ENCODE data around the gene GNAI2.
"Not testable (repeated sequence)": the region's sequence is repeated elsewhere in the genome, so short reads cannot be mapped to it uniquely, and the experiment has no call there.

The GNAI2 gene

GRCh38 chr3:50275141-50275995 lies 39.4 kb downstream of the GNAI2 start:
- DNase-seq (ENCODE audit: insufficient read length, low spot score) = no peak
- no peak for FAIRE-seq

GRCh38 chr3:50275996-50276761 lies 40.2 kb downstream of the GNAI2 start:
- DNase-seq (ENCODE audit: insufficient read length, low spot score) = no peak
- no peak for FAIRE-seq

GRCh38 chr3:50276762-50277101 lies 40.7 kb downstream of the GNAI2 start:
- DNase-seq (ENCODE audit: insufficient read length, low spot score) (no peak), FAIRE-seq (no peak)

GRCh38 chr3:50278123-50278879 lies 42.3 kb downstream of the GNAI2 start:
- FAIRE-seq (no peak), DNase-seq (ENCODE audit: insufficient read length, low spot score) (no peak)

GRCh38 chr3:50278880-50279224 lies 42.8 kb downstream of the GNAI2 start, which contains the start of gene LSMEM2:
LSMEM2 (plus strand) TSS chr3:50279087; CDS start chr3:50279114, 27 bp downstream.
- DNase-seq (ENCODE audit: insufficient read length, low spot score) (no peak), FAIRE-seq (no peak)

GRCh38 chr3:50279255-50280016 lies 43.4 kb downstream of the GNAI2 start:
- FAIRE-seq = no peak
- no peak for DNase-seq (ENCODE audit: insufficient read length, low spot score)

- FAIRE-seq; DNase-seq (ENCODE audit: insufficient read length, low spot score): not testable (repeated sequence)
Measured at GRCh38 chr3:50284121-50284520, 48.1 kb downstream of the GNAI2 start.

GRCh38 chr3:50286322-50287227 lies 50.6 kb downstream of the GNAI2 start:
- DNase-seq (ENCODE audit: insufficient read length, low spot score) = no peak
- FAIRE-seq = no peak

GRCh38 chr3:50287262-50287661 lies 51.3 kb downstream of the GNAI2 start:
- no peak for DNase-seq (ENCODE audit: insufficient read length, low spot score)
- no peak for FAIRE-seq

- DNase-seq (ENCODE audit: insufficient read length, low spot score) = no peak
- FAIRE-seq = no peak
Measured at GRCh38 chr3:50288387-50289007, 52.5 kb downstream of the GNAI2 start.

- FAIRE-seq = no peak
- no peak for DNase-seq (ENCODE audit: insufficient read length, low spot score)
Measured at GRCh38 chr3:50289130-50289529, 53.1 kb downstream of the GNAI2 start.

- FAIRE-seq (no peak), DNase-seq (ENCODE audit: insufficient read length, low spot score) (no peak)
Measured at GRCh38 chr3:50290161-50290641, 54.2 kb downstream of the GNAI2 start.

GRCh38 chr3:50292159-50293078 lies 56.4 kb downstream of the GNAI2 start, which contains the start of gene IFRD2:
IFRD2 (minus strand) TSS chr3:50292429; CDS start chr3:50292274, 155 bp downstream.
- peak; percentile 99 for FAIRE-seq
- peak; percentile 96 for DNase-seq (ENCODE audit: insufficient read length, low spot score)

GRCh38 chr3:50293079-50293801 lies 57.2 kb downstream of the GNAI2 start:
- FAIRE-seq (peak; percentile 35), DNase-seq (ENCODE audit: insufficient read length, low spot score) (no peak)

GRCh38 chr3:50294089-50294488 lies 58.1 kb downstream of the GNAI2 start:
- DNase-seq (ENCODE audit: insufficient read length, low spot score) (no peak), FAIRE-seq (no peak)

- DNase-seq (ENCODE audit: insufficient read length, low spot score) = no peak
- no peak for FAIRE-seq
Measured at GRCh38 chr3:50294492-50295403, 58.7 kb downstream of the GNAI2 start.

Data from GM19239 (cell line).